ENCODE results near the gene OBSCN.

OBSCN gene

DNA sequence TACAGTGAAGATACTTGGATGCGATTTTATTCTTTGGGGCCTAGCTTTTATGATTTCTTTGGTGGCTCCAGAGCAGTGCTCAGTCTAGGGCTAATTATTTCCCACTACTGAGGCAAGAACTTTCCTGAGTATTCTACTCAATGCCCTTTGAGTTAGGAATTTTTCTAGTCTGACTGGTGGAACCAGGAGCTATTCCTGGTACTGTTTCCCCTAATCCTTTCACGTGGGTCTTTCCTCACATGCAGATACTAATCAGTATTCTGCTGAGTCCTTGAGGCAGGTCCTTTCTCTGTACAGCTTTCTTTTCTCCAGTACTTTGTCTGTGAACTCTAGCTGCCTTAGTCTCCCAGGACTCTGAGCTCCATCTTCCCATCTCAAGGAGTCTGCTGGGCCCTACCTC is 122.0 kb downstream of the OBSCN start:
- no peak for DNase-seq

DNA sequence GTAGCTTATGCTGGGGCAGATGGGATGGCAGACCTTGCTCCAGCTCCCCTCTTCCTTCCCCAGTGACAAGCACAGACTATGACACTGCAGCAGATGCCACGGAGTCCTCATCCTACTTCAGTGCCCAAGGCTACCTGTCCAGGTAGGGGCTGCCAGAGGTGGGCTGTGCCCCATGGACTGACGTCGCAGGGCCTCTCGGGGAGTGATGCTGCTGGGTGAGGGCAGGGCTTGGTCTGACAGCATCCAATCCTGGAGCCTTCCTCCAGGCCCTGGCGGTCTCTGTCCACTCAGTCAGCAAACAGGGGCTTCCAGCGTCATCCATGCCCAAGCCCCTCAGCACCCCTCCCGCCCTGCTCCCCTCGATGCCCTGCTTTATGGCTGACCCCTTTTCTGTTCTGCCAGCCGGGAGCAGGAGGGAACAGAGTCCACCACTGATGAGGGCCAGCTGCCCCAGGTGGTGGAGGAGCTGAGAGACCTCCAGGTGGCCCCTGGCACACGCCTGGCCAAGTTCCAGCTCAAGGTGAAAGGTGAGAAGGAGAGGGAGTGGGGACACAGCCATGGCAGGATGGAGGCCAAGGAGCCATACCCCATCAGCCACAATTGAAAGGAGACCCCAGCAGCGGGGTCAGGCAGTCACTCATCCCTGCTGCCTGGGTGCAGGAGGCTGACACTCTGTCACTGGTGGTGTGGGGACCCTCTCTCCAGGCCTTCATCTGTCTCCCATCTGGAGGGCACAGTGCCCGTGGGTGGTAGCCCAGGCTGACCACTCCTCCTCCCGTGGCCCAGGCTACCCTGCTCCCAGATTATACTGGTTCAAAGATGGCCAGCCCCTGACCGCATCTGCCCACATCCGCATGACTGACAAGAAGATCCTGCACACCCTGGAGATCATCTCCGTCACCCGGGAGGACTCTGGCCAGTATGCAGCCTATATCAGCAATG is 125.2 kb downstream of the OBSCN start:
- DNase-seq, result no peak

DNA sequence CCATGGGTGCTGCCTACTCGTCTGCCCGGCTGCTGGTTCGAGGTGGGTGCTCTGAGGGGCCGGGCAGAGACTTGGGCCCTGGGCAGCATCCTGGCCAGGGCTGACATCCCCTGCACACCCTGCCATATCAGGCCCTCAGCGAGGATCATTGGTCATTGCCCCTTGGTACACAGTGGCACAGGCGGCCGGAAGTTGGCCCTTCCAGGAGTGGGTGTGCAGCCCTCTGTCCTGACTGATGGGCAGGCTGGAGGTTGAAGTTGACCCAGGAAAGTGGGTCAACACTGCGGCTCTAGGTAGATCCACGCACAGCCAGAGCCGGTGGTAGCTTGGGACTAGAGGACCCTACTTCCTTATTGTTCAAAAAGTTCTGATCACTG is 125.9 kb downstream of the OBSCN start:
- no peak for DNase-seq

DNA sequence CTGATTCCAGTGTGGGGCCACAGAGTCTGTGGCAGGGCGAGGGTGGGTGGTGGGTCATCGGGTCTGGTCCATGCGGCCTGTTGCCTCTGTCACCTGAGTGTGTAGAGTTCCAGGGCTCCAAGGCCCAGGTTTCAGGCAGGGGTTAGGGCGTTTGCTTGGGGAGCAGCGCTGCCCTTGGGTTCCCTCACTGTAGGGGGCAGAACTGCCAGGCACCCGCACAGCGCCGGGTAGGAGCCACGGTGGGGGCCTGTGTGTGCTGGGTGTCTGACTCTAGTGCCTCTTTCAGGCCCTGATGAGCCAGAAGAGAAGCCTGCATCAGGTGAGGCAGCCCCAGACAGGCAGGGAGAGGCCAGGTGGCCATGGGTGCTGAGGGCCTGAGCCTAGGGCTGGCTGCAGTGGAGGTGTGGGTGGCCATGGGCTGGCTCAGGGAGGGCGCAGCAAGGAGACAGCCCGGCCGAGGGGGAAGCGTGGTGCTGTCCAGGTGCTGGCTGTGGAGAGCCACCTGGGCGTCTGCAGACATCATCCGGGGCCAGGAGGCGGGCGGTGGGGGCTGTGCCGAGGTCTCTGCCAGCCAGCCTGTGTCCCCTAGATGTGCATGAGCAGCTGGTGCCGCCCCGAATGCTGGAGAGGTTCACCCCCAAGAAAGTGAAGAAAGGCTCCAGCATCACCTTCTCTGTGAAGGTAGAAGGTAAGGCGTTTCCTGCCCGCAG is 126.5 kb downstream of the OBSCN start:
- DNase-seq, result no peak

DNA sequence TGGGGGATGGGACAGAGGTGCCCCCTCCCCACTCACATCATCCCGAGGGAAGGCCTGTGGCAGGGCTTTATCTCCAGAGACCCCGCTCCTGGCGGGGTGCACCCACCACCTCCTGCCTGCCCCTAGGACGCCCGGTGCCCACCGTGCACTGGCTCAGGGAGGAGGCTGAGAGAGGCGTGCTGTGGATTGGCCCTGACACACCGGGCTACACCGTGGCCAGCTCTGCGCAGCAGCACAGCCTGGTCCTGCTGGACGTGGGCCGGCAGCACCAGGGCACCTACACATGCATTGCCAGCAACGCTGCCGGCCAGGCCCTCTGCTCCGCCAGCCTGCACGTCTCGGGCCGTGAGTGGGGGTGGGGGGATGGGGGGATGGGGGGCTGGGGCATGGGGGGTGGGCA is 127.1 kb downstream of the OBSCN start:
- no peak for DNase-seq

- DNase-seq, result no peak
These were observed 127.8 kb downstream of the OBSCN start for GRCh38 chr1:228335406-228336307.

DNA sequence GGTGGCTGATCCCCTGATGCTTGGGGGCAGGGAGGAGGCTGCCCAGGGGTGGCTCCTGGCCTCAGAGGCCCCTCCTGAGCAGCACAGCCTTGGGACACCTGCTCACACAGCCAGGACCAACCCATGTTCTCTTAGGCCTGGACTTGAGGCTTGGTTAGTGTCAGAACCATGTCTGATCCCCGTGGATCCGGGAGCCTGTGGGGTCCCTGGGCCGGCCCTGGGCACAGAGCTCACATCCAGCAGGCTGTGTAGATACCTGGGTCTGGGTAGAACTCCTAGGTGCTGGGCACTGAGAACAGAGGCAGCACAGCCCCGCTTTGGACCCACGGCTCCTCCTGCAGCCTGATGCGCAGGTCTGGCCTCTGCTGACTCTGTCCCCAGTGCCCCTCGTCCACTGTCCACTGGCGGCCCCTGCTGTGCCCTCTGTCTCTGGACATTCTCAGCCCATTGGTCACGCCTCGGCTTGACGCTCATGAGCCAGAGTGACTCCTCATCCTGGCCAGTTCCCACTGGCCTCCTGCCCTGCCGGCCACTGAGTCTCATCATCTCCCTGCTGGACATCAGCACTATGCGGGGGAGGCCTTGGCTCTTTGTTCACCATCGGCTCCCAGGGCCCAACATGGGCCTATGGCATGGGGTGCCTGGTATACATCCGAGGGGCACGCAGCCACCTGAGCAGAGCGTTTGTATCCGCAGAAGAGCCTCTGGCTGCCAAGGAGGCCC is 128.6 kb downstream of the OBSCN start:
- no peak for DNase-seq

- no peak for DNase-seq
These were observed 129.3 kb downstream of the OBSCN start for GRCh38 chr1:228337031-228337564.

DNA sequence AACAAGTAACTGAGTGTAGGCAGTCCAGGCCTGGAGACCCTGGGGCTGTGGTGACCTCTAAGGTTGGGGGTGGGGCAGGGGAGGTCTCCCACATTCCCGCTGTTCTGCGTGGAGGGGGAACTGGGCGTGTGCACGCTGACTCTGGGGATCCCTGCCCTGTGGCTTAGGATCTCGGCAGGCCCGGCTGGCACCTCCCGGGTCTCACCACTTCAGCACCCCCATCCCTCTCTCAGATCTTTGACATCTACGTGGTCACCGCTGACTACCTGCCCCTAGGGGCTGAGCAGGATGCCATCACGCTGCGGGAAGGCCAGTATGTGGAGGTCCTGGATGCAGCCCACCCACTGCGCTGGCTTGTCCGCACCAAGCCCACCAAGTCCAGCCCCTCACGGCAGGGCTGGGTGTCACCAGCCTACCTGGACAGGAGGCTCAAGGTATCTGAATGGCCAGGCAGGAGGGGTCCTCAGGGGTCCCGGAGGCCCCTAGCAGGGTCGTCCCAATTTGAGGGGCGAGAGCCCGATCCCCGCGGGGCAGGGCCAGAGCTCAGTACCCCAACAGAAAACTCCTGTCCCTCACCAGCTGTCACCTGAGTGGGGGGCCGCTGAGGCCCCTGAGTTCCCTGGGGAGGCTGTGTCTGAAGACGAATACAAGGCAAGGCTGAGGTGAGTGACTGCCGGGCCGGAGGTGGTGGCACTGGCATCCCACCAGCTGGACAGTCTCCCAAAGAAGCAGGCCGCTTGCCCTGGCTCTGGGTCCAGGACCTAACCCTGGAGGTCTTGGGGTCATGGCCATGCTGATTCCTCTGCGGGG is 130.1 kb downstream of the OBSCN start:
- DNase-seq, result no peak

DNA sequence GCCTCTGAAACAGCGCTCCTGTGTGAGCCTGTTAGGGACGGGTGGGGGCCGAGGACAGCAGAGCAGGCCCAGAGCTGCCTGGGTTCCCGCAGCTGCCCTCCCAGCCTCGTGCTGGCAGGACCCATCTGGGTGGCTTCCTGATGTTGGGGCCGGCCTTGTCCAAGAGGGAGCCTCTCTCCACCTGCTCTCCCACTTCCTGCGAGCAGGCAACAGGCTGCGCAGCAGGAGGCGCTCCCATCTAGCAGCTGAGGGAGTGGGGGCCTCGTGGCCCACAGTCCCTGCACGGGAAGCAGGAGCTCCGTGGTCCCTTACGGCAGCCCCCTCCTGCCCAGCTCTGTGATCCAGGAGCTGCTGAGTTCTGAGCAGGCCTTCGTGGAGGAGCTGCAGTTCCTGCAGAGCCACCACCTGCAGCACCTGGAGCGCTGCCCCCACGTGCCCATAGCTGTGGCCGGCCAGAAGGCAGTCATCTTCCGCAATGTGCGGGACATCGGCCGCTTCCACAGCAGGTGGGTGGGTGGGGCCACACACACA is 130.7 kb downstream of the OBSCN start:
- DNase-seq, result no peak

DNA sequence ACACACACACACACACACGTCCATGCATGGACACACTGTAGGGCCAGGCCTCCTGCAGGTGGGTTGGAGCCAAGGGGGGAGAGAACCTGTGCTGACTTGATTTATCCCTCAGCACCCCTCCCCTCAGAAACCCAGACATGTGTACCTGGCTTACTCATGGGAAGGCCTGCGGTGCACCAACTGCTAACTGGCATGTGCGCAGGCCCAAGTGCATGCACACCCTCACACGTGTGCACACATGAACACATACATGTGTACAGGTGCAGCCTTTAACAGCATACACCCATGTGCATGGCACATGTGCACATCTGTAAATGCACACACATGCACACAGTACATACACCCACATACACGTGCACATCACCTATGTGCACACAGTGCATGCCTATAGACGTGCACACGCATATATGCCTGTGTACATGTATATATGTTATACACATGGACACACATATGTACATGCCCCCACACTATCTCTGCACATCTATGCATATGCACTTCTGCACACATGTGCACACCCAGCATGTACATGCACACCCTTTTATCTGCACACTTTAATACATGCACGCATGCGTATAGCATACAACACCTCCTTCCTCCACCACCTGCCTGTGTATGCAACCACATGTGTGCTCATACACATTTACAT is 131.3 kb downstream of the OBSCN start:
- no peak for DNase-seq

GRCh38 chr1:228339766-228340685 is 132.2 kb downstream of the OBSCN start:
- DNase-seq, result no peak

DNA sequence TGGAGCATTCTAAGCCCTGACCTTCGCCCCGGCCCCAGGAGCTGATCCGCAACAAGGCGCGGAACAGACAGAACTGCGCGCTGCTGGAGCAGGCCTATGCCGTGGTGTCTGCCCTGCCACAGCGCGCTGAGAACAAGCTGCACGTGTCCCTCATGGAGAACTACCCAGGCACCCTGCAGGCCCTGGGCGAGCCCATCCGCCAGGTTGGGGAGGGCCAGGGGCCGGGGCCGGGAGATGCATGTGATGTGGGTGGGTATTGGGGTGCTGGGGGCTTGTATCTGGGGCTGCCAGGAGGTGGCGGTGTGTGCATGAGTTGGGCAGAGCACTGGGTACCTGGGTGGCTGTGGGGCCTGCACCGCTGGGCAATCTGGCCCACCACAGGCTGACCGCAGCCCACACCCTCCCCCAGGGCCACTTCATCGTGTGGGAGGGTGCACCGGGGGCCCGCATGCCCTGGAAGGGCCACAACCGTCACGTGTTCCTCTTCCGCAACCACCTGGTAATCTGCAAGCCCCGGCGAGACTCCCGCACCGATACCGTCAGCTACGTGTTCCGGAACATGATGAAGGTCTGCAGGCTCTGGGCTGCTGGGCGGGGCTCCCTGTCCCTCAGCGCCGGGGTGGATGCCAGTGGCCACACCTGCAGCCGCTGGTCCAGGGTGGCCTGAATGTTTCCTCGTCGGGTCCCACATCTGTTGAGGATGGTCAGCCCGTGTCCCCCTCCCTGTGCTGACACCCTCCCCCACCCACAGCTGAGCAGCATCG is 133.0 kb downstream of the OBSCN start:
- no peak for DNase-seq

DNA sequence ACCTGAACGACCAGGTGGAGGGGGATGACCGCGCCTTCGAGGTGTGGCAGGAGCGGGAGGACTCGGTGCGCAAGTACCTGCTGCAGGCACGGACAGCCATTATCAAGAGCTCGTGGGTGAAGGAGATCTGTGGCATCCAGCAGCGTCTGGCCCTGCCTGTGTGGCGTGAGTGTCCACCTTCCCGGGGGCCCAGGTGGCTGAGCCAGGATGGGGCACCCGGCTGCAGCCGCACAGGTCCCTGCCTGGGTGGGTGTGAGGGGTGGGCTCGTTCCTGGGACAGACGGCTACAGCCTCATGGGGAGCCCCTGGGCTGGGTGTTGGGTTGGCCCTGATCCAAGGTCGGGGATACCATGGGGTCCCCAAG is 133.6 kb downstream of the OBSCN start:
- no peak for DNase-seq

DNA sequence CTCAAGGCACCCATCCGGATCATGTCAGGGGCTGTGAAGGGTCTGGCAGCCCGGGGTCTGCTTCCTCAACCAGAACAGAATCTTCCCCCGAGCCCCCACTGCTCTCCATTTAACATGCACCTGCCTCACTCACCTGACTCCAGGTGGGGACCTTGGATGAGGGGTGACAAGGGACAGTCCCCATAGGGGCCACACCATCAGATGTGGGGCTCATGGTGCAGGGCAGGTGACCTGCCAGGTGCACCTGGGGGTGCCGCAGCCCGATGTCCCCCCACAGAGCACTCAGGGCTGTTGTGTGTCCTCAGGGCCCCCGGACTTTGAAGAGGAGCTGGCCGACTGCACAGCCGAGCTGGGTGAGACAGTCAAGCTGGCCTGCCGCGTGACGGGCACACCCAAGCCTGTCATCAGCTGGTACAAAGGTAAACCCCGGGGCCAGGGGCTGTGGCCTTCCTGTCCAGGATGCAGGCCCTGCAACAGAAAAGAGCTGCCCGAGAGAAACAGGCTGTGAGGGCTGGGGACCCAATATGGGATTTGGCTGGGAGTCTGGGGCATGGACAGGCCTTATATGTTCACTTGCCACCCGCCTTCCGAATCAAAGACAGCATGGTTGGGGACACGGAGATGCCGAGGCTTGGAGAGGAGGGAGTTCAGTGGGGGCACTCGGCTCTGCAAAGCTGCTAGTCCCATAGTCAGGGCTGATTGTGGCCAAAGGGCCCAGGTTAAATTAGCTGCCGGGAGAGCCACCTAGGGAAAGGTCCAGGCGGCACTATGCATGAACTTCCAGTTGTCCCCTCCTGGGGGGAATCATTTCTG is 134.2 kb downstream of the OBSCN start:
- DNase-seq, result no peak

GRCh38 chr1:228342627-228343190 is 134.9 kb downstream of the OBSCN start:
- no peak for DNase-seq

- no peak for DNase-seq
These were observed 135.4 kb downstream of the OBSCN start for GRCh38 chr1:228343191-228343661.
